GM23248 (cell line): ENCODE measurements around the gene LRRC36.

Source experiments
- EZH2 ChIP-seq: fragments of 200-600 bp; sonication (generic); IDR thresholded peaks from 2 replicates; pipeline ENCODE4 v1.6.1; 2018; ENCODE audit warnings: antibody characterized with exemption, mild to moderate bottlenecking; ENCODE audit not compliant: insufficient read depth, poor library complexity, severe bottlenecking
- EZH2phosphoT487 ChIP-seq: fragments of 200-600 bp; sonication (generic); IDR thresholded peaks from 2 replicates; pipeline ENCODE4 v1.6.1; 2018; ENCODE audit warnings: antibody characterized with exemption, moderate library complexity, mild to moderate bottlenecking, low read depth; ENCODE audit not compliant: insufficient read depth

- no peak for TF ChIP-seq EZH2
- TF ChIP-seq EZH2phosphoT487, result no peak
Observed at GRCh38 chr16:67281536-67282446, 44.8 kb upstream of the LRRC36 start.
